GM21717 (cell line): ENCODE data around the gene ASAH2.
"Not testable (repeated sequence)": the region's sequence is repeated elsewhere in the genome, so short reads cannot be mapped to it uniquely, and the experiment has no call there.

Source experiments
- ATAC-seq: cut with Tn5 transposase; IDR thresholded peaks from one replicate; pipeline ENCODE4 v1.9.1; 2021; ENCODE audit warnings: mild to moderate bottlenecking, moderate library complexity; ENCODE audit not compliant: unreplicated experiment

ASAH2 gene

DNA sequence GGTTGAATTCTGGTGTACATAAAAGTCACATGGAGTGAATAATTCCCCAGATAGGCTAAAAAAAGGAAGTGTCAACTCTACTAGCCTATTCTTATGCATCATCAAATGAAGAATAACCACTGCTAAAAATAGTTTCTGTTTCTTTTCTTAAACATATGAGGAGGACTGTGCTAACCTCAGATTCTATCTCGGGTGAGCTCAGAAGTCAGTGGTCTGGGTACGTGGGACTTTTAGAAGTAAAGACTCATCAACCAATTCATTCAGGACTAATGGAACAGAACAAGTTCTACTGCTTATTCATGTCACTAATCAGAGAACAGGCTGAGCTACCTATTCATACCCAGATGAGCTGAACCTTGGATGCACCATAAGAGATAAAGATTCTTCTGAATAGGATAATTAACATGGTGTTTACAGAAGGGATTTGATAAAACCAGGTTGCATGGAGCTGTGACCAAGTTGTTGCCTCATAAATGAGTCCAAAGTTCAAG is 9.5 kb upstream of the ASAH2 start:
- peak; percentile 98 for ATAC-seq

DNA sequence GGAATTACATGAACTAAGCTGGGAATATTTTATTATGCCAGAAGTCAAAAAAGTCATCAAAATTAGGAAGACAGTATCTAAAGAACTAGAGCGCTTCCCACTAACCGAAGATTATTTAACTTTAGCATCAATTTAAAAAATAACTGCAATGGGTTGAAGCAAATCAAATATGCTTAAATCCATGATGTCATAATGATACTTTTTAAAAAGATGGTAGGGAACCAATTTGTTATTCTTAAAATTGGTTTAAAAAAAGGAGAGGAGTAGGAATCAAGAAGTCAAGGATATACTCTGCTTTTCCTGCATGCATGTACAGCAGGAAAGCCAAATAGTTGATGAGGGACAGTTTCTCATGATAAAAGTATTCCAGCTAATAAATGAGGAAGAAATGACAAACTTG is 3.2 kb upstream of the ASAH2 start:
- no peak for ATAC-seq

DNA sequence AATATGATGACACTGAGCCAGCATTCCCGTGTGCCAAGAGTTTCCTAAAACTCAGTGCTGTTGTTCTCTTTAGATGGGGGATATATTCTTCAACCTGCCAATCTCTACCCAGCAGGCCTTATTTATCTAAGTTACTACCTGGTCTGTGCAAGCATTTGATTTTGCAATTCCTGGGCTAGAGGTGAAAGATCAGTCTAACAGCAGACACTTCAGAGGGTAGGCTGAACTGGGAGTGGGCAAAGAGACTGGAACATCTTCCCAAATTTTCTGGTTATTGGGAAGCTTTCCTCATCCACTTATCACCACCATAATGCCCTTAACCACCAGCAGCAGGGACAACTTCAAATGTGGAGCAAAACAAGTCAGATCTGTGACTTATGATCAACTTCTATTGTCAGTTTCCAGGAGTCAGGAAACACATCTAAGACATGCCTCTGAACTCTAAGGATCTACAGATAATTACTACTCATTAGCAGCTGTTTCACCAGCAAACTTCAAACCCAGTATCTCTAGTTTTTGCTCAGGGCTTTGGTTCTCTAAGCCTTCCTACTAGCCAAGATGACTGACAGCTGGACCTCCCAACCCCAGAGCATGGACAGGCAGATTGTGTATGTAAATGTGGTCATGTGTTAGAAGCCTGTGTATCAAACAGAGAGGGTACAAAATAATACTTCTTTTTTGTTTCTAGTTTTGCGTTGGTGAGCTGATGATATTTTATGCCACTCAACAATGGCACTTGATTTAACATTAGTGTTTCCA is 1.0 kb downstream of the ASAH2 start:
- ATAC-seq, result no peak

DNA sequence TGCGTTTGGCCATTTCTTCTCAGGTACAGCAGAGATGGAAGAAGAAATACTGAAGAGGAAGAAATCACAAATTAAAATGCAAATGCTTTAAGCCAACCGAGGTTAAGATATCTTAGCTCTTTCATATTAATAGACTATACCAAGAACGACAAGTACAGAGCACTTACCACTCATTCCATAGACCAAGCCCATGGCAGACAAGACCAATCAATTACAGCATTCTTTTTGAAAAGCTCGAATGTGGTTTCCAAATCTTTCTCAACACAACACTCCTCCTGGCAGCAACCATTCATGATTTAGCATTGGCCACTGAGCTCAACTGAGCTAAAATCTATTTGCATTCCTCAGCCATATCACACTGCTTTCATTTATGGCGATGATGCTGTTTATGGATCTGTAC is 2.7 kb downstream of the ASAH2 start:
- ATAC-seq, result no peak

DNA sequence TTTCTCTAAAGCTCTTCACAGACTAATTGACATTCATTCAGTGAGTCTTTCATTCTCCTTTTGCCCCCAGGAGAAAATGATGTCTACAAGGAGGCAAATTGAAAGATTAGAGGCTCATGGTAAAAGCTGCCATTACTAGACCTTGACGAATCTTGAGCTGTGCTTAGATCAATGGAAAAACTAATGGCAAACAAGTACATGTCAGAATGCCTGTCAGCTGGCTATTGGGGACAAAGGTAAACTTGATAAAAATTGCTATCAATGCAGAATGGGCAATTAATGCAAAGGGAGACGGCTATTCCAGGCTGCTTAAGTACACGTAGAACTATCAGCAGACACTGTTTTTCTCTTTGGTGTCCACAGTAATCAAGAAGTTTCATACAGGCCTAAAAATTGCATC is 3.3 kb downstream of the ASAH2 start:
- no peak for ATAC-seq

DNA sequence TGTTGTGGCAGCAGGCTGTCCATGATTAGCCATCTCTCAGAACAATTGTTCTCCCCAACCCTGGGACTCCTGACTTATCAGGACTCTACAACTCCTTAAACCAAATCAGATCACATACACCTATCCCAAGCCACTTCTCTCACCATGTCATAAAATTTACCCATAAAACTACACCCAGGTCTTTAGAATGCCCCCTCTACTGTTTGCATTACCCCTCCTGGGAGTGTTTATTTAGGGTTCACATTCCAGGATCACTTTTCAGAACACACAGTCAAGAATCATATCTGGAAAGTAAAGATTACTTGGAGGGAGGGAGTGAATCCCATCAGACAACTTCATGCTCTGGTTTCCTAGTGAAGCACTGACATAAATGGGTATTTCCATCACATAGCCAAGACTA is 7.1 kb downstream of the ASAH2 start:
- ATAC-seq, result no peak

DNA sequence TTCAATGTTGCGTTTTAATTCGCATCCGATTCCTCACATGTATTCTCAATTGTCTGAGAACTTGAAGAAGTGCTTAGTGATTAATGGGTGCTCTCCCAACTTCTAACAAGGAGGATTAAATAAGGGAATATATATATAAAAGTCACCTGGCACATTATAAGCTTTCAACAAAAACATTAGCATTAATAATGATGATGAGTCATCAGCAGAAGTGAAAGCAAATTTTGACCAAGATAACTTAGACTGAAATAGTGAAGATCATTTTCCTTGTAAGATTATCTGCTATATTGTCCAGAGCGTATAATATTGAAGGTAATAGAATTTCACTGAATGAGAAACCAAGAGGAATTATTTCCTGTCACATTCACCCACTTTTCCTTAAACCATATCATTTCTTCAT is 8.5 kb downstream of the ASAH2 start:
- no peak for ATAC-seq

DNA sequence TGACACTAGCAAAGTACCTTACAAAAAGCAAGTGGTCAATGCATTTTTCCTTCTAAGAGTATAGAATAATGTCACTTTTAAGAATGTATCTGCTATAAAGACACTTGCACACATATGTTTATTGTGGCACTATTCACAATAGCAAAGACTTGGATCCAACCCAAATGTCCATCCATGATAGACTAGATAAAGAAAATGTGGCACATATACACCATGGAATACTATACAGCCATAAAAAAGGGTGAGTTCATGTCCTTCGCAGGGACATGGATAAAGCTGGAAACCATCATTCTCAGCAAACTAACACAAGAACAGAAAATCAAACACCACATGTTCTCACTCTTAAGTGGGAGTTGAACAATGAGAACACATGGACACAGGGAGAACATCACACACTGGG is 9.8 kb downstream of the ASAH2 start:
- ATAC-seq, result not testable (repeated sequence)

DNA sequence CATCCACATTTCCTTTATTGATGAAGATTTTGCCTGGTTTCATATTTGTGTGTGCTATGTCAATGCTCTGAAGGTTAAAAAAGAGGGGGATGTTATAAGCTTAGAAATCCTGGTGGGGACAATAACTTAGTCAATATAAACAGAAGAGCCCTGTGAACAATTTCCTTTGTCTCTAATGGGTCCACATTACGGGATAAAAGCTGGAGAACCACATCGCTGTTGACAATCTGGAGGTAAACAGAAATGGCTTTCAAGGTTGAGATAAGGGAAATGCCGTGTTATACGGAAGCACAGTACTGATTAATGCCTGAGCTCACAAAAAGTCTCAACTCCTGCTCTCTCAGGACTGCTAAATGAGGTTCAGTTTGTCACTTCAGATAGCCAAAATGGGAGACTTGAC is 16.8 kb downstream of the ASAH2 start:
- ATAC-seq, result no peak

DNA sequence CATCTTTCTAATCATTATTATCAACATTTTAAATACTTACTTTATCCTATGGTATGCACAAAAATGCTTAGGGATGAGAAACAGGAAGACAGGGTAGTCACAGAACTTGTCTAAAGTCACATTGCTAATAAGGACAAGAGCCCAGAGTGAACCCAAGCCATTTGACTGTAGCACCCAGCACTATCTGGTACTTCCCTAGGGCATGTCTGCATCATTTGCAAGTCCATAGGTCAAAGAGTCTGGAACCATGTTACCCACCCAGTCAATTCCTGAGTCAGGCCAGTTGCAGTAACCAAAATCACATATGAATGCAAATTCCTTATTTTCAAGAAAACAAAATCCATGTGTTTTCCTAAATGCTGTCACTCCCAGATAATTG is 19.1 kb downstream of the ASAH2 start:
- no peak for ATAC-seq

DNA sequence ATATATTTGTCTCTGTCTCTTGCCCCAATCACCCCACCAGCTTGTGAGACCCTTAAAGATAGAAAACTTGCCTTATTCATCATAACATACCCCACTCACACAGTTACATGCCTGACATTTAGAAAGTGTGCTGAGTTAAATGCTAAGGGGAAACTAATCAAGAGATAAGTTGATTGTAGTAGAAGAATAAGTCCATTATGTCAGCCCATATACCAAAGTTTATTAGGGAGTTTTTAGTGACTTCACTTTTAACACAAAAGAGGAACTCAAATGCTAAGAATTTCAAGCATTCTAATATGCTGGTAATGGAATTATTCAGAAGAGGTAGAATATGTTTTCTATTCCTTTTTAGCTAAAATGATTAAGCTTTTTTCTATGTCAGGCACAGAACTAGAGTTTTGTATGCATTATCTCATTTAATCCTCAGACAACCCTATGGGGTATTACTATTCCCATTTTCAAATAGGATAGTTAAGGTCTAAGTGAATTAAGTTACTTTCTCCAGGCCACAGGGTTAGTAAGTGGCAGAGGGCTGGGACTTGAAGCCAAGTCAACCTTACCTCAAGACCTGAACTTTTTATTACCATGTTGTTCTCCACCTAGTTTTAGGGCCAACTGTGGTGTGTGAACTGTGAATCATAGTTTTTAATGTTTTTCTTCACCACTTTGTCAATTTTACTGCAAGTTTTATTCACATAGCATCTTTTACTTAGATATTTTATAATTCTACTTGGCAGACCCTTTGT is 19.6 kb downstream of the ASAH2 start:
- no peak for ATAC-seq

DNA sequence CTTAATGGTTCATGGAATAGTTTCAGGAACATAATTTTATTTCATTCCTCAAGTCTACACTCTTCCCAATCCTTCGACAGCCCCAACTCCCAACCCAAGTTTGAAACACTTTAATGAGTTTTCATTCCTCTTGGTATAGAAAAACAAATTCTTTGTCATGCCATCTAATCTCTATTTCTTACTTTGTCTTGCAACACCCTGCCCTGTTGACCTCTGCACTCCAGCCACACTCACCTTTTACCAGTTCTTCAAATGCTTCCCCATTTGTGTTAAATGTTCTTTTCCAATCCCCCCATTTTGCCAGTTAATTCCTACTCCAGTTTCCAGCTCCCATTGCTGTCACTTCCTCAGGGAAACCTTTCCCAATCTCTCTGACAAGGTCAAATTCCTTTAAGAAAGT is 21.9 kb downstream of the ASAH2 start:
- ATAC-seq, result no peak

DNA sequence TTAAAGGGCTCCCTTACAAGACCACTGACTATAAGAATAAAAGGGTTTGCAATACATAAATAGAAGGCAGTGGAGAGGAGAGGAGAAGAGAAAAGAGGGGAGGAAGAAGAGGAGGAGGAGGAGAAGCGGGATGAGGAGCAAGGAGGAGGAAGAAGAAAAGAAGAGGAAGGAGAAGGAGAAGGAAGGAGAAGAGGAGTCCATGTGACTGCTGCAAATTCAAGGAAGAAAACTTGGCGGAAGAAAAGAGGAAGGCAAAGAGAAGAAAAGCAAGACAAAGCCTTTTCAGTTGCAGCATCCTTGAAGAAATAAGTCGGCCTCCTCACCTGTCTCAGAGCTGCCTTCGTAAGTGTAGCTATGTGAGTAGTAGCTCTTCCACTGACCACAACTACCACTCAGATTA is 22.6 kb downstream of the ASAH2 start:
- ATAC-seq, result no peak

DNA sequence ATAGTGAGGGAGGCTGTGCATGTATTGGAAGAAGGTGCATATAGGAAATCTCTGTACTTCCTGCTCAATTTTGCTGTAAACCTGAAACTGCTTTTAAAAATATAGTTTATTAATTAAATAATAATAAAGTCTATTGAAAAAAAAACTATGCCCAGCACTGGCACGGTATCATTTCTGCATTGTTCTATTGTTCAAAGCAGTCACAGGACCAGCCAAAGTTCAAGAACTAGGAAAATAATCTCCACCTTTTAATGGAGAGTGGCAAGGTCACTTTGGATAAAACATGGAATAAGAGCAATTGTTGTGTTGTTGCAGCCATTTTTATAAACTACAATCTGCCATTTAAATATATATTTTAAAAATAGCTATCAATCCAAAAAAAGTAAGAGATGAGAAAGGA is 24.7 kb downstream of the ASAH2 start:
- ATAC-seq, result no peak

DNA sequence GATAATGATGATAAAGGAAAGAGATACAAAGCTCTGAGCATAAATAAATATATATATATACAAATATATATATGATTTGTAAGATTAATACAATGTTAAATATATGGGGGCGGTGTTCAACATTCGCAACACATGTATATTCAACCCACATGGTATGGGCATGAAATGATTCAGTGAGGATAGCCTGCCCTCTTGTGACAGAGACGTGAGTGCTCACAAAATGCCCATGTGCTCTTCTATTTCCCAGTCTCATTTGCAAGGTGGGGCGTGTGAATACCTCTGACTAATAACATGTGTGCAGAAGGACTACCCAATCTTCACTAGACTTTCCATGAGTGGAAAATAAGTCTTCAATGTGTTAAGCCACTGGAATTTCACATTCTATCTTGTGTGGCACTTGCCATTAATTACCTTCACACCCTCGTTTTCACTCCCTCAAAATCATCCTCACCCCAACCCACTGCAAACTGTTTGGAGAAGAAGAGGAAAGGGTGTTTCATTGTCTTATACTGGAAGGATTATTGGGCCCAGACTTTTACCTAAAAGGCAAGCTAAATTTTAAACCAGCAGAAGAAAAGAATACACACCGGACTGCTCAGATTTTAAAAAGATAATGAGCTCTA is 26.9 kb downstream of the ASAH2 start:
- ATAC-seq, result peak; percentile 87

DNA sequence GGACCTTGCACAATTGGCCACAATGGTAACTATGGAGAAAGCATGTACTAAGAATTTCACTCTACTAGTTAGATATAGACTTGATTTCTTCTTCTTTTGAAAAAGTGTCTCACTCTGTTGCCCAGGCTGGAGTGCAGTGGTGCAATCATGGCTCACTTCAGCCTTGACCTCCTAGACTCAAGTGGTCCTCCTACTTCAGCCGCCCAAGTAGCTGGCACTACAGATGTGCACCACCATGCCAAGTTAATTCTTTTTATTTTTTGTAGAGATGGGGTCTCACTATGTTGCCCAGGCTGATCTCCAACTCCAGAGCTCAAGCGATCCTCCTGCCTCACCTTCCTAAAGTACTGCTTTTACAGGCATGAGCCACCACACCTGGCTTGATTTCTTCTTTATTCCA is 29.1 kb downstream of the ASAH2 start:
- ATAC-seq, result no peak

DNA sequence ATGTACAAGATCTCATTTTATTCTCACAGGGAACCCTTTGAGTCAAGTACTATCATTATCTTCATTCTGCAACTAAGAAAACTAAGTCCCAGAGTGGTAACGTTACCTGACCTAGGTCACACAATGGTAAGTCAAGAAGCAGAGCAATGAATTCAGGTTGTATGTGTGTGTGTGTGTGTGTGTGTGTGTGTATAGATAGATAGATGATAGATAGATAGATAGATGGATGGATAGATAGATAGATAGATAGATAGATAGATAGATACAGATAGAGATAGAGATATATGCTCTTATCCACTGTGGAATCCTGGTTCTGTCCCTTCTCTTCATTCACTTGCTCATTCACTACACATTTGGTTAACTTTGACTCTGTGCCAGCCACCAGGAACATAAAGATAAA is 29.8 kb downstream of the ASAH2 start:
- no peak for ATAC-seq

DNA sequence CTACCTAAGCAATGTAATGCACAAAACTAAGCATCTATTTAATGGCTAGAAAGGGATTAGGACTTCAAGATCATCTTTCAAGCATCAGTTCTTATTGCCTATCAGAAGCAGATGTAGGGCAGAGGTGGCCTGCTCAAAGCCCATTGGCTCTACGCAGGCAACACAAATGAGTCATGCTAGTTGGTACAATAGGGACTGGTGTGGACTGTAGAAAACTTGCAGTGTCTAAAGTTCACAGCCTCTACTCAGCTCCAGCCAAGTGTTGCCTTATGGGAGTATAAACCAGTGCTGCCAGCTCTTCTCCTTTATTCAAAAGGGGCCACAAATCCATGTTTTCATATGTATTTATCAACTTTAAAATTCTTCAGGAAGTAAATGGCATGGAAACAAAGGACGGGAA is 31.7 kb downstream of the ASAH2 start:
- ATAC-seq, result no peak

DNA sequence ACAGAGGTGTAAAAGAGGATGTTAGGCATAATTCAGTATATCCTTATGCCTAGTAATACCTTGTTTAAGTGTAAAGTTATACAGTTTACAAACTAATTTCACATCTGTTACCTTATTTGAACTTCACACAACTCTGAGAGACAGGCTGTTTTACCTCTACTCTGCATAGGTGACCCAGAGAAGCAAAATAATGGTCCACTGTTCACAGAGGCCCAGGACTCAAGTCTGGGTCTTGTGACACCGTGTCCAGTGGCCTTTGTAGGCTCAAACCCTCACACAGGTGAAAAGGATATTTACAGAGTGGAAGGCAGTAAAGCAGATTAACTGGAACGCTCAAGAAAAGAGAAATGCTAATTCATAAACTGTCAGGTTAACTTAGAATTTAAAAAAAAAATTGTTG is 32.1 kb downstream of the ASAH2 start:
- ATAC-seq, result no peak

DNA sequence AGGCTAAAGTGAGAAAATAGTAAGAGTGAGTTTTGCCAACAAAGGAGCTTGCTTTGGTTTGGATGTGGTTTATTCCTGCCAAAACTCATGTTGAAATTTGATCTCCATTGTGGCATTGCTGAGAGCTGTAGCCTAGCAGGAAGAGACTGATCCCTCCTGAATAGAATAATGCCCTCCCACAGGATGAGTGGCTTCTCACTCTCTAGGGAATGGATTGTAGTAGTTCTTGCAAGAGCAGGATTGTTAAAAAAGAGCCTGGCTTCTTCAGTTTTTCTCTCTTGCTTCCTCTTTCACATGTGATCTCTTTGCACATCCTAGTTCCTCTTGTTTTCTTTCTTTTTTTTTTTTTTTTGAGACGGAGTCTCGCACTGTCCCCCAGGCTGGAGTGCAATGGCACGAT is 34.4 kb downstream of the ASAH2 start:
- no peak for ATAC-seq

DNA sequence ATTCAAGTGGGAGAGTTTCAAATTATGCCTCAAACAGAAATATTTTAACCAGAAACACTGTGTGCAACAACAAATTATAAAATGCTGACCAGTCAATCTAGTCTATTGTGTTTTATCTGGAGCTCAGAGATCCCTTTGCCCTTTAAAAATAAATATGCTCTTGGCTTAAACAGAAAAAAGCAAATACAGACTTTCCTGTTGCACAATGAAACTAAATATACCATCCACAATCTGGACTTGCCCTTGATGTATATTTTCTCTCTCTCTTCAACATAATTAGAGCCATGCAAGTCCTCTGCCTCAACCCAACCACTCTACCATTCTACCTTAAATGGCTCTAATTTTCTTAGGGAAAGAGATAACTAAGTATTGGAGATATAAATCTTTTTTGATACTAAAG is 34.9 kb downstream of the ASAH2 start:
- no peak for ATAC-seq

DNA sequence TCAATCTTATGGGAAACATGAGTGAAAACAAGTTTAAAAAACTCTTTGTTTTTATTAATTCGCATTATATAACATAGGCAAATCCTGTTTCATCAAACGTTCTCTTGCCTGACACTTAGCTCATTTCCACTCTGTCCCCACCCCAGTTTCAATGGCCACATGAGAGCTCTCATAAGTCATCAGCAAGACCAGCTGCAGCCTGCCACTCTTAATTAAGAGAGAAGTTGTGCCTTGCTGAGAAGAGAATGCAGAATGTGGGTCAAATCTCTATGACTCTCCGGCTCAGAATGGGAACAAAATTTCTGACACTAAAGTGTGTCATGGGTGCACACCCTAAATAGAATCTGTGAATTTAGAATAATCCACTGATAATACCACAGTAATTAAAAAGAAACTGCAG is 39.6 kb downstream of the ASAH2 start:
- ATAC-seq, result no peak
